NCI-H2171 treated with DMSO at 0.1 percent for 48 hours (cell line): ENCODE data around the gene MEOX1.
"Not testable (repeated sequence)": the region's sequence is repeated elsewhere in the genome, so short reads cannot be mapped to it uniquely, and the experiment has no call there.

Experiments used
- DNase-seq: peaks from one replicate; lab custom pipeline; 2025; lab: John Stamatoyannopoulos, UW

Gene MEOX1

DNA sequence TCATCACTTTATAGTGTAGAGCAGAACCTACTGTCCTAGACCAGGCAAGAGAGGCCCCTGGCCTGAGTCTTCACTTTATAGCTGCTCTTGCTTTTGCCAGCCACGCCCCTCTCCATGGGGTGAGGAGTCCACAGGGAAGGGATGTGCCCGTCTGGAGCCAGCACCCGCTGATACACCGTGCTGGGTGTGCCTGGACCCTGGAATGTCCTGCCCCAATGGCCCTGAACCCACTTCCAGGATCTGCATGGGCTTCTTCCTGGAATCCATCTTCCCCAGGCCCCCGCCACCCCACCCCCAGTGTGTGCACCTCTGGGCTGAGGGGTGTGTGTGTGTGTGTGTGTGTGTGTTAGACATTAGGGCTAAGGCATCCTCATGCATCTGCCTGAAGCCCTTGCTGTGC lies 44.9 kb downstream of the MEOX1 start:
- DNase-seq: no peak

DNA sequence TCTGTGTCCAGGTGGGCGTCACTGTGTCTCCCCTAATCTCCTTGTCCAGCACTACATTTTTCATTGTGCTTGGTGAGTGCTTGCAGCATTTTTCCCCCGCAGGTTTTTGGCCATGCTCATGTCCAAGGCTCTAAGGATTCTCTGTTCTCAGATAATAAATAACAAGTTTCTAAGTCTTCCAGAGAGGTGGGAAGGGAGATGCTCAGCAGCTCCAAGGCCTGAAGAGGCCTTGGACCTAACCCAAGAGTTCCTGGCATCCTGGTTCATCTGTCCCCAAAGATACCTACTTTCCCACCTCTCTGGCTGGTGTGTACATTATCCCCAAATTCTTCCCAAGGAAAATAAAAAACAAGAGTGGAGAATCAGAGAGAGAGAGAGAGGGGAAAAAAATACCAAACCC lies 45.3 kb downstream of the MEOX1 start:
- DNase-seq: no peak

DNA sequence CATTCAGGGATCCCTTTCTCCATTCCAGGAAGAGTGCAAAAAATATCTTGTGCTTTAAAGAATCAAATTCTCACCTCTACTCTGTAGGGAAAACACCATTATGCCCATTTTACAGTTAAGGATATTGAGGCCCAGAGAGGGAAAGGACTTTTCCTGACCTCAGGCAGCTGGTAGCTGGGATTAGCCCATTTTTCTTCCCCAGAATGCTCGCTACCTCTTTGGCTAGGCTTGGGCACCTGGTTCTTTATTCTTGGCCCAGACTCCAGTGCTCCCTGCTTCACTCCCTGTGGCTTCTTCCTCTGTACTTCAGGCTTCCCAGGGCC lies 45.7 kb downstream of the MEOX1 start:
- DNase-seq: no peak

DNA sequence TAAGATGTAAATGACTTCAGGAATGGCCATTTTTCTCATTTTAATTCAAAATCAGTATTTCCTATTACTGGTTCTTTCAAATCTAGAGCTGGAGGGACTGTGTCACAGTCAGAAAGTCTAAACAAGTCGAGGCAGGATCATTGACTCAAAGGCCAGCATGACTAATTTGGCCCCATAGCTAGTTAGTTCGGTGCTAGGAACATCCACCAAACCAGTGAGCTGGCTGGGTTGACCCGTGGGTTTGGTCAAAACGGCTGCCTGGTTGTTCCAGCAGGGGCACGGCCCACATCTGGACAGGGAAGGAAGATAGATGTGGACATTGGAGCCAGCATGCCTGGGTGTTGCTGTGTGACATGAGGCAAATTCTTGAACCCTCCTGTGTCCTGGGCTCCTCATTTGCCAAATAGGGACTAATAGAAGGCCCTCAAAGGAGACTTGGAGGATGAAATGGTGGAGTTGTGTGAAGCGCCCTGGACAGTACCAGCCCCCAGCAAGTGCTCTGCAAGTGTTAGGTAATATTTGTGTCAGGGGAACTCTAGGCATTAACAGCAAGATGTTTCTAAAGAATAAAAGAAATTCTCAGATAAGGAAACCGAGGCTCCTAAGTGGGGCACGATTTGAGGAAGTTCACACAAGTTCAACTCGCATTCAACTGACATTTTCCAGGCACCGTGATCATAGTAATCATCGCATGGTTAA lies 46.2 kb downstream of the MEOX1 start:
- DNase-seq: no peak

DNA sequence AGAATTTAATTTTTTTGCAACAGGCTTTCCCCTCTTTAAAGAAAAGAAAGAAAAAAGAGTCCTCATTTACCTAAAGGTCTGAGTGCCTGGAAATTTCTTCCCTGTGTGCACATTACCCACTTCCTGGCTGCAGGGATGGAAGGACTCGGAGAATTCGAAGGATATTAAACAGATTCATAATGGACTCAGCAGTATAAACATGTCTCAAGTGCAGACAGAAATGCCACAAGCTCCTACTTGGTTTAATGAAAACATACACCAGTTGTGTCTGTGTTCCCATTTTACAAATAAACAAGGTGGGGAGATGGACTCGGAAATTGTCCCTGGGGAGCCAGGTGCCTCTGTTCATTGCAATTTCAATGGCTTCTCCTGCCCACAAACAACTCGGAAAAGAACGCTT lies 47.2 kb downstream of the MEOX1 start:
- no peak for DNase-seq

DNA sequence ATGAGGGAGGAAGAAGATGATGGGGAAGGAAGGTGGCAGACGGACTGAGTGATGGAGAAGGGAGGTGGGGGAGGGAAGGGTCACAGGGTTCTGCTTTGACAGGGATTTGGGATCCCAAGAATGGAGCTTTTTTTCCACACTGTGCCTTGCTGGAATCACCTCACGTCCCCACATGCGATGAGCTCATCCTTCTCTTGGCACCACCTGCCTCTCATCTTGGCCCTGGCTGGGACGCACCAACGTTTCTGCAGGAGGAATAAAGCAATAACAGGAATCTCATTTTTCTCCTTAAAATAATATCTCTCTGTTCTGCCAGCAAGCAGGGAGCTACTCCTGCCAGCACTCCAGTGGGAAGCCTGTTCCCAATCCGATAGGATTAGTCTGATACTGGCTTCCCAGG lies 47.8 kb downstream of the MEOX1 start:
- DNase-seq: no peak

DNA sequence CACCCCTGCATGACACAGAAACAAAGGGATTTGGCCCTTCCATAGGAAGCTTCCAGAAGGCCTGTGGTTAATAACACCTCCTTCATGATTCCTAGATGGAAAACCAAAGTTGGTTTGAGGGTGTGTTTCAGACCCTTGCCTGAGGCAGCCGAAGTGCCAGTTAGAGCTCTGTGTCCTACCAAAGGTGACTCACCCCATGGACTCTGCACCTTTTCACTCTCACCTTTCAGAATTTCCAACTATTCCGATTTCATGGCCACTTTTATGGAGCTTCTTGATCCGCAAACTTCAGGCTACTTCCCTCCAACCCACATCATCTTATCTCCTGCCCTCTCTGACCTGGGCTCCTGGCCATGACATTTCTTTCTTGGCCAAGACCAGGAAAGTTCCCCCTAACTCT lies 49.2 kb downstream of the MEOX1 start:
- DNase-seq: no peak

DNA sequence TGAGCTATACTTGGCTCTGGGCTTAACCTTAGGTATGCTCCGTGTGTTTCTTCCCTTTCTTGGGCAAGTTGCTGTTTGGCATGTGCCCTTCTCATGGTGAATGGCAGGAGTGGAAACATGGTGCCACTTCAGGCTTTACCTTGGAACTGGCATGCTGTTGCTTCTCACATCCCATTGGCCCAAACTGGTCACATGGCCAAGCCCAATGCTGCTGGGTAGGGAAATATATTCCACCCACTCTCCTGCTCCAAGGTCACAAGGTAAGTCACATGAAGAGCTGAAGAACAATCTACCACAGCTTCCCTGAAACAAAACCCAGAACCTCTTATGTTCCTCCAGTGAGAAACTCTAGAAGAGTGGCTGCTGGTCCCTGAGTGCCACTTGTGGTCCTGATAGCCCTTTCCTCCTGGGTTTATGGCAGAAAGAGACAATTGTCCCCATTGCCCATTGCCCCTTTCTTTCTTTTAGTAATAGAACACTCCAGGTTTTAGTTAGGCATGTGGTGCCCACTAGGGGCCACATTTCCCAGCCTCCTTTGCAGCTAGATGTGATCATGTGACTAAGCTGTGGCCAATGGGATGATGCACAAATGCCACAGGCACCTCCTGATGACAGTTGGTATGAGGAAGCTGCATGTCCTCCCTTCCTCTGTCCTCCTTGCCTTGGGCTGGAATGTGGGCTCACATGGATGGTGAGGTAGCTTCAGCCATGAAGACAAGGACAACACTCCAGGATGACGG lies 50.3 kb downstream of the MEOX1 start:
- DNase-seq: no peak

DNA sequence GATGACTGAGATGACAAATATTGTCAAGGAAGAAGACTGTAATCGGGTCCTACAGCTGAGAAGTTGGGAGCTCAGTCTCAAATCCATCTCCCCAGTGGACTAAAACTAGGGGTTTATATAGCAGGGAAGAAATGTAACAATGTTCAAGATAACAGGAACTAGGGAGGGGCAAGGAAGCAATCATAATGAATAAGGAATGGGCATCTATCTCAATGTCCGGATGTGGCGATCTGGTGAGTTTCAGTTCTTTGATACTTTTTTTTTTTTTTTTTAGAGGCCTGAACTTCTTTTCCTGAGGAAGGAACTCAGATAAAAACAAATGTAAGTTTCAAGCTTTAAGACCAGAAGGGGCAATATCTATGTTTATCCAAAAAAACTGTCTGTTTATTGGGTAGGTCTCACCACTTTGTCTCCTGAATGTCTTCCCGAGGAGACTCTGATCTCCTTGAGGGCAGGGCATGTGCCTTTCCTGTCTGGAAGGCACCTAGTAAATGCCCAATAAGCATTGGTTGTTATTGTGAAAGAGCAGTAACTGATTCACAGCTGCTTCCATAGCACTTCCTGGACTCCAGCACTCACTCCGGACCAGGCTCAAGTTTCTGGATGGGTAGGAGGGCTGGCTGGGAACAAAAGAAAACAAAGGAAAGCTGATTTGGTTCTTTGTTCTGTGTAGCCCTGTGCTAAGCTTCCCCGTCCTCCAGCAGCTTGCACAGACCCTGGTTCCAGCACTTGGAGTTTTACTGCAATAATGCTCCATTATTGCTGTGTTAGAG lies 51.9 kb downstream of the MEOX1 start:
- no peak for DNase-seq

DNA sequence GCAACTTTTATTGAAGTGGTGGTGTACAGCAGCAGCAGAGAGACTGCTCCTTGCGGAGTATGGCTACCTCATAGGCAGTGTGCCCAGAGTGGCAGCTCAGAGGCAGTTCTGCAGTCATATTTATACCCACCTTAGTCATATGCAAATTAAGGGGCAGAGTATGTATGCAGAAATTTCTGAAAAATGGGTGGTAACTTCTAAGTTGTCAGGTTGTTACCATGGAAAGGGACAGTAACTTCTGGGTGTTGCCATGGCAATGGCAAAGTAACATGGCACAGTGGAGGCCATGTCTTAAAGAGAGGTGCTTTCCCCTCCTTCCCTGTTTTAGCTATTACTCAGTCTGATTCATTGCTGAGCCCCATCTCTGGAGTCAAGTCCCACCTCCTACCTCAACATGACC lies 53.4 kb downstream of the MEOX1 start:
- no peak for DNase-seq

DNA sequence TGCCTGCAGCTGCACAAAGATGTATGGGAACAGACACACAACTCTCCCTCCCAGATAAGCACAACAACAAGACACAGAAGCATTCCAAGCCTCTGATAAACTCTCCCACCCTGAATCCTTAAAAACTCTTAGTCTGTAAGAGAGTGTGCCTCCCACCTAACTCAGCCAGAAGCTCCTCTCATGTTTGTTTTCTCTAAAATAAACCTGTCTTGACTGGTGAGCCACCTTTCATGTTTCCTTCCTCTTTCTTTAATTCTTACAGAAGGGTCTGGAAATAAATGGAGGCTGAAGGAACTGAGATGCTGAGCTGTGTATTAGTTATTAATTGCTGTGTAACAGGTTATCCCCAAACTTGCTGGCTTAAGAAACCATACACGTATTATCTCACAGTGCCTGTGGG lies 57.2 kb downstream of the MEOX1 start:
- no peak for DNase-seq

DNA sequence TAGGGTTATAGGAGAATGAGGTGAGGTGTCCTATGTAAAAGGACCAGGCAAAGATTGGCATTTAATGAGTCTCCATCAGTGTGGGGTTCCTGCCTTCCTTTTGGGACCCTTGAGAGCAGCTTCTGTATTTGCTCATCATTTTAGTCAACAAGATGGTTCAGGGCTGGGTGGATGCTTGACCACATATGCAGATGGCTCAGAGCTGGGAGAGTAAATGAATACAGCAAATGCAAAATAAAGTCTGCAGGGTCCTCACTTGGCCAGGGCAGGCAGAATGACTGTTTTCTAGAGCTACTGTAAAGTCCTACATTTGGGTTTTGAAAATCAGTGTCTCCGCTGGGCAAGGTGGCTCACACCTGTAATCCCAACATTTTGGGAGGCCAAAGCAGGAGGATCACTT lies 58.4 kb downstream of the MEOX1 start:
- DNase-seq: no peak

DNA sequence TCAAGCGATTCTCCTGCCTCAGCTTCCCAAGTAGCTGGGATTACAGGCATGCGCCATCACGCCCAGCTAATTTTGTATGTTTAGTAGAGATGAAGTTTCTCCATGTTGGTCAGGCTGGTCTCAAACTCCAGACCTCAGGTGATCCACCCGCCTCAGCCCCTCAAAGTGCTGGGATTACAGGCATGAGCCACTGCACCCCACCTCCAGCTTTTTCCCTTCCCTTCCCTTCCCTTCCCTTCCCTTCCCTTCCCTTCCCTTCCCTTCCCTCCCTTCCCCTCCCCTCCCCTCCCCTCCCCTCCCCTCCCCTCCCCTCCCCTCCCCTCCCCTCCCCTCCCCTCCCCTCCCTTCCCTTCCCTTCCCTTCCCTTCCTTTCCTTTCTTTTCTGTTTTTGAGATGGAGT lies 59.2 kb downstream of the MEOX1 start:
- not testable (repeated sequence) for DNase-seq

DNA sequence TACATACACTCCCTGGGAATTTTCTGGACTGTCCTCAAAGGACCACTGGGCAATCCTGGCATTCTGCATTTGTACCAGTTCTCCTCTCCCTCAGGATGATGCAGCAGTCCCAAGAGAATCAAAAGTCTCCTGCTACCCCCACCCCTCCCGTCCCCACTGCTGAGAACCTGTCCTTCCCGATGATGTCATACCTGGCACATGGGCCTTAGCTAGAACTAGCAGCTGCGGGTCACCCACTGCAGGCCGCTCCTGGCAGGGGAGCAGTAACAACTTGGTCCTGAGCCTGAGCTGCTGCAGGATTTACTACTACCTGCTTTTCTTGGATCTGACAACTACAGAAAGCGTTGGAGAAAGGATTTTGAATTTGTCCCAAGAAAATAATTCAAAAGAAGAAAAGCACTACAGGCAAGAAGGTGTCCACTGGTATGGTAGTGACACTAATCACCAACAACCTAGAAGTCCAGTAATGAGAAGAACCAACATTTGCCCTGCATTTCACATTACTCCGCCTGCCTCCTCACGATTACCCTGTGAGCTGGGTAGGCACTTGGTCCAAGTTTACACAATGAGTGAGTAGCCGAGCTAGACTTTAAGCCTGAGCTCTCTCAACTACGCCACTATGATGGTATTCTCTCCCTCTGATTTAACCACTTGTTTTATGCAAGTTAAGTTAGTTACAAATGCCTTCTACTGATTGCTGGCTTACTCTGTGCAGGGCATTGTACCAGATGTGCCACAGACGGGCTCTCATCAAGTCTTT lies 60.3 kb downstream of the MEOX1 start:
- no peak for DNase-seq

DNA sequence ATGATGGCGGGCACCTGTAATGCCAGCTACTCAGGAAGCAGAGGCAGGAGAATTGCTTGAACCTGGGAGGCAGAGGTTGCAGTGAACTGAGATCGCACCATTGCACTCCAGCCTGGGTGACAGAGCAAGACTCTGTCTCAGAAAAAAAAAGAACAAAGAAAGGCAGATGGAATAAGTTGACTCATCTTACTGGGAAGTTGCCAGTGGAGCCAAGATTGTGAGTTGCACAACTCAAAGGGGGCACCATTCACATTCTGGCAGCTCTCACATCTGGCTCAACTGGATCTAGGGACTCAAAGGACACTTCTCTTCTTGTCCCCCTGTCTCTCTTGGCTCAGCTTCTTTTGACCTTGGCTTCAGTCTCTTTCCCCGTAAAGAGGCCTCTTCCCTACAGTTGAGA lies 61.9 kb downstream of the MEOX1 start:
- no peak for DNase-seq

DNA sequence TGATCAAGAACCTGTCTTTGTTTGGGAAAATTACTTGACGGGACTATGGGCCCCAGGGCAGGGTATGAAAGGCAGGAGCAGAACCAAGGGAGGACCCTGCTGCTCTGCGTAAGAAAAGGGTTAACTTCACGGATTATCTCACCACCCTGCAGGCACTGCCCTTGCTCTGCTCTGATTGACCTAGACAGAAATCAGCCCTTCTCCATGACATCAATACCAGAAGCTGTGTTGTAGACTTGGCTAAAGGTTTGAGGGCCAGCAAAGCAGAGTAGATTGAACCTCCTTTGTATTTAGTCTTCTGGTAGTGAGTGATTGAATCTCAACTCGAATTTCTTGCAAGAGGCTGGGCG lies 62.7 kb downstream of the MEOX1 start:
- DNase-seq: no peak

DNA sequence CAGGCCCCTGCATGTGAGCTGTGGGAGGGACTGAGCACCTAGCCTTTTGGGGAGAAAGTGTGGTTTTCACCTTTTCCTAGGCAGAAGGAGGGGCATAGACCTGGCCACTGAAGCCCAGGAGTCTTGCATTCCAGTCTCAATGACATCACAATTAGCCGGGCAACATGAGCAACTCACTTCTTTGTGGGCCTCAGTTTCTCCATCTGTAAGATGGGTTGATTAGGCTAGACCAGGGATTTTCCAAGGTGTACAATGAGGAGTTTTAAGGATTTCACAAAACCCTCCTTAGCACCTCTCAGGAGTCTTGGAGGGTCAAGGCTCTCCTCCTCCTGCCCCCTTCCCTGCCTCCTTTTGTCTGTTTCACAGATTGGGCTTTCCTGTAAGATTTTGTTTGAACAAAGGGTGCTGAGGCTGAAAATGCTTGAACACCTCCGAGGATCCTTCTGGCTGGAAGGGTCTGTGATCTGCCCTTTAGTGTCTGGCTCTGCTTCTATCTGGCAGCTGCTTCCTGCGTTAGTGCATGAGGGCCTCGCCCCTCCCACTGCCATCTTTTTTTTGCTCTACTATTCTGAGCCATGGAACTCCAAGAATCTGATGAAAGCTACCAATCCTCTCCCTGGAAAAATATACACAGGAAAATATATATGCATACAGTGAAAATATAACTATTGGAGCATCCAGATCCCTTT lies 63.2 kb downstream of the MEOX1 start:
- no peak for DNase-seq

DNA sequence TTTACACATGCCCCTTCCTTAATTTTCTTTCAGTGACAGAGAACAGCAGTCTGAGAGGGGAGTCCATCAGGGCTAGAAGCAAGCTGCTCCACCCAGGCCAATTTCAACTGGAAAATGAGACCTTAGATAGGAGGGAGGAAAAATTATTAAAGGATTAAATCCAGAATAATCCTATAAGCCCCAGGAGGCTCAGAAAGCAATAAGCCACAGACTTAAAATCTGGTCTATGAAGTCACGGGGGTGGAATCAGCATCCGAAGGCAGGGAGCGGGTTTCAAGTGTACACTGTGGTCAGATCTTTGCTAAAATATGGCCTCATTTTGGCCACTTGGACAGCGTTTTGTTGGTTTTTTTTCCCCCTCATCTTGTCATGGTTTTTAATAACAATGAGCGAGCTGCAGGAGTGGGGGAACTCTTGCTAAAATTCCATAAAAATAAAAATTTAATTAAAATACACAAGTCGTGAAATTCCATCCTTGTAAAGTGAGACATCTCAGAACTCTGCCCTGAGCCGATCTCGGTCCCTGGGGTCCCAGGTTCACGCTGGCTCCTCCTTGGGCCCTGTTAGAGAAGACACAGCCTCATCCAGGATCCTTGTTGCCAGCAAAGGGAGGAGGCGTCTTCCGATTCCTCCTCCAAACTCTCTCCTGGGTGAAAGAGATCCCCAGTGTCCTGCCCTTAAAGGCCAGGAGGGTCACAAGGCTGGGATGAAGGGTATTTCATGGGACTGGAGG lies 63.9 kb downstream of the MEOX1 start:
- DNase-seq: no peak

DNA sequence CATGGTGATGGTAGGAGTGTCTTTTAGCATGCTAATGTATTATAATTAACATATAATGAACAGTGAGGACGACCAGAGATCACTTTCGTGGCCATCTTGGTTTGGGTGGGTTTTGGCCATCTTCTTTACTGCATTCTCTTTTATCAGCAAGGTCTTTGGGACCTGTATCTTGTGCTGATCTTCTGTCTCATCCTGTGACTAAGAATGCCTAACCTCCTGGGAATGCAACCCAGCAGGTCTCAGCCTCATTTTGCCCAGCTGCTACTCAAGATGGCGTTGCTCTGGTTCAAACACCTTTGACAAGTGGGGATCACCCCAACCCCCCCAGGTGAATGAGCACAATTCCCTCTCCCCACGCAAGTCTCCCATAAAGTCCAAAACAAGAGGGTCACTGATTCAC lies 66.3 kb downstream of the MEOX1 start:
- no peak for DNase-seq

DNA sequence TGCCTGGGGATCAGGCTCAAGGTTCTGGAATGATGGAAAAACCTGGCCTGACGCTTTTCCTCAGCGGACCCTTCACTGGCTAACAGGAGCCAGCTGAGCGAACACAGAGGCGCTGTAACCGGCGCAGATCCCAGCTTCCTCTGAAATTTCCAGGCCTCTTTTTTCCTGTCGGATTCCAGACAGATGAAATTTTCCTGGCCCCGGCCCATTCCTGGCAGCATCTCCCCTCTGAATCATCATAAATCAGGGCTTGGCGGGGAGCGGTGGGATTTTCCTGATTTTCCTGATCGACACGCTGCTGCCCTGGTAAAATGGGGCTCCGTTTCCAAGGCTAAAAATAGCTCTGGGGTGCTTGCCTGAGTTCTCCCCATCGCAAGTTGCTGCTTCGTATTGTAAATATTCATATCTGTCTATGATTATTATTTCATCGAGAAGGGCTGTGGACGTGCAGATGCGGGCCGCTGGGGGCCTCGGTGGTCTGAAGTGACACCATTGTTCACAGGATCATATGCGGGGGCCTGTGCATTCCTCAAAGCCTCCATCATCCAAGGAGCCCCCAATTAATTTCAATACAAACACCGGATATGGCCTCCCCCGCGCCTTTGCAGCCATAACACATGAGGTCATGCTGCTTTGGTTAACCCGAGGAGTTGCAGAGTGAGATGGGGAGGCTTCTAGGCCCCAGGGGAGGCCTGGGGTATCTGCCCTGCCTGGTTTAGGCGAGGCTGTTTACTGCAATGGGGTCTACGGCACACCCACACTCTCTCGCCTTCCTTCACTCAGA lies 69.8 kb downstream of the MEOX1 start:
- DNase-seq: no peak

DNA sequence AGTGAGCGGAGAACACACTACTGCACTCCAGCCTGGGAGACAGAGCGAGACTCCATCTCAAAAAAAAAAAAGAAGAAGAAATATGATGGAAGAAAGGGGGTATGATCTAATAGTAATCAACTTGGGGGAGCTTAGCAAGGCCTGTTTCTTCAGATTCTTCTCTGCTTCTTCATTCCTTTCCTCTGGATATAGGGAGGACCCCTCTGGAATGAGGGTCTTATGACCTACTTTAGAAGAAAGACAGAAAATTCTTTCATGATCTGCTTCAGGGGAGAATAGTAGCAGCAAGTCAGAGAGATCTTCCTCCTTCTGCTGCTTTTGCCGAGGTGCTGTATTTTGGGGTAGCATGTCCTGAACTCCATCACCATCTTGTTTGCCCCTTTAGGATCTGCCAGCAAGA lies 70.7 kb downstream of the MEOX1 start:
- no peak for DNase-seq
